Esophagus muscularis mucosa (tissue), 3 donors: Measurements from ENCODE around the gene CHST7.

Experiments used
- CTCF ChIP-seq, 3 experiments: fragments of 200-600 bp in 2 of 3; fragments of 450-650 bp in 1 of 3; sonication (generic) in 2 of 3; IDR thresholded peaks; one replicate each; pipeline ENCODE4 v1.5.1; 2017 to 2019; ENCODE audit warnings: antibody characterized with exemption in 3 of 3, mild to moderate bottlenecking in 2 of 3, moderate library complexity in 1 of 3
- POLR2AphosphoS5 ChIP-seq, 2 donors: sonication (generic); formaldehyde crosslinking; IDR thresholded peaks; one replicate each; pipeline ENCODE4 v1.6.1; 2017; ENCODE audit warnings: antibody characterized with exemption in 2 of 2

- no peak for TF ChIP-seq CTCF (IDR thresholded peaks at IDR 0.05)
- TF ChIP-seq POLR2AphosphoS5 (IDR thresholded peaks at IDR 0.05): no peak
These were observed 22.0 kb upstream of the CHST7 start for GRCh38 chrX:46551494-46552128.
